ENCODE results near the gene KMT5C.

Gene KMT5C

GRCh38 chr19:55353356-55353802 lies 13.7 kb downstream of the KMT5C start:
- no peak overlapping the region for H3K27ac ChIP-seq (ENCODE audit: extremely low read depth, low read depth, low read length)
- H3K9me3 ChIP-seq (ENCODE audit: control insufficient read depth, insufficient read depth, low read depth, low read length), result no peaks in the 10 kb centered on the region
- peaks cover 0 to 2% of the 10 kb centered on the region in 2 experiments; a peak in 1 of 3 replicates for H3K36me3 ChIP-seq (ENCODE audit: control insufficient read depth in 2 of 2, insufficient read depth in 1 of 2, low read length in 2 of 2)
- ChIA-PET POLR2A (interaction anchor here (0.6 to 7.7 kb wide), 4 partner anchors 14 to 1053 kb away, joined by 4 to 95 read pairs (median 10); partner anchors contain the start of genes KMT5C and UBE2S), CTCF (interaction anchor here (0.6 kb wide), 1 partner anchor 50 kb away, joined by 3 read pairs; no protein-coding TSS in a partner anchor)
- peaks cover 8% of the 10 kb centered on the region; the same call in 1 of the 2 replicates for H3K4me1 ChIP-seq (ENCODE audit: control insufficient read depth, insufficient read depth, low read length)
- TF ChIP-seq ZNF501 (tag by site-specific recombination; IDR thresholded peaks at IDR 0.05) (no peak), YY1 (tag by site-specific recombination; IDR thresholded peaks at IDR 0.05) (no peak), SP7 (tag by site-specific recombination; IDR thresholded peaks at IDR 0.05) (no peak), ZNF600 (tag by site-specific recombination; IDR thresholded peaks at IDR 0.05) (0 out of 2 replicates have a peak, but pooled peaks have one; percentile 37), GLI4 (tag by site-specific recombination; IDR thresholded peaks at IDR 0.05) (no peak), ZBTB17 (tag by site-specific recombination; IDR thresholded peaks at IDR 0.05) (peak; percentile 76; the same call in 1 of the 2 replicates)
- H3K4me3 ChIP-seq (ENCODE audit: low read depth, low read length), result peak overlapping the region; percentile 54

- POLR2A ChIA-PET, result interaction anchor here (1.6 to 7.7 kb wide), 3 partner anchors 15 to 53 kb away, joined by 6 to 95 read pairs (median 13); partner anchors contain the start of genes KMT5C and UBE2S
- H3K4me1 ChIP-seq (ENCODE audit: control insufficient read depth, insufficient read depth, low read length), result peaks cover 8% of the 10 kb centered on the region; the same call in 1 of the 2 replicates
- no peaks in the 10 kb centered on the region for H3K9me3 ChIP-seq (ENCODE audit: control insufficient read depth, insufficient read depth, low read depth, low read length)
- H3K27ac ChIP-seq (ENCODE audit: extremely low read depth, low read depth, low read length), result no peak overlapping the region
- peaks cover 0 to 2% of the 10 kb centered on the region in 2 experiments; a peak in 1 of 3 replicates for H3K36me3 ChIP-seq (ENCODE audit: control insufficient read depth in 2 of 2, insufficient read depth in 1 of 2, low read length in 2 of 2)
- CTCF ChIA-PET, result interaction anchor here (0.6 kb wide), 1 partner anchor 50 kb away, joined by 3 read pairs; no protein-coding TSS in a partner anchor
- peak overlapping the region; percentile 54 for H3K4me3 ChIP-seq (ENCODE audit: low read depth, low read length)
- peak; percentile 54; the same call in 1 of the 2 replicates for TF ChIP-seq PATZ1 (tag by site-specific recombination; IDR thresholded peaks at IDR 0.05)
- no peak for TF ChIP-seq PRDM2 (tag by site-specific recombination; IDR thresholded peaks at IDR 0.05; ENCODE audit: borderline replicate concordance)
- peak; percentile 94 for TF ChIP-seq SP3 (tag by site-specific recombination; IDR thresholded peaks at IDR 0.05)
- peak; percentile 67; the same call in 1 of the 2 replicates for TF ChIP-seq ZNF777 (tag by site-specific recombination; IDR thresholded peaks at IDR 0.05; ENCODE audit: borderline replicate concordance)
- peak; percentile 42 for TF ChIP-seq HIC1 (tag by site-specific recombination; IDR thresholded peaks at IDR 0.05)
- TF ChIP-seq GLI4 (tag by site-specific recombination; IDR thresholded peaks at IDR 0.05), result no peak
- no peak for TF ChIP-seq ELK4 (IDR thresholded peaks at IDR 0.05; ENCODE audit: borderline replicate concordance, low read depth, low read length)
- TF ChIP-seq KLF9 (tag by site-specific recombination; IDR thresholded peaks at IDR 0.05; ENCODE audit: low read depth), result peak; percentile 90
- TF ChIP-seq ZNF202 (tag by site-specific recombination; IDR thresholded peaks at IDR 0.05; ENCODE audit: borderline replicate concordance), result no peak
- TF ChIP-seq ZBTB17 (tag by site-specific recombination; IDR thresholded peaks at IDR 0.05), result peak; percentile 47; the same call in 1 of the 2 replicates
- peak; percentile 44 for TF ChIP-seq GLIS1 (tag by site-specific recombination; IDR thresholded peaks at IDR 0.05)
- no peak for TF ChIP-seq ZNF580 (tag by site-specific recombination; IDR thresholded peaks at IDR 0.05)
- TF ChIP-seq ZNF18 (tag by site-specific recombination; IDR thresholded peaks at IDR 0.05), result no peak
Measured at GRCh38 chr19:55353803-55354697, 14.4 kb downstream of the KMT5C start.
